Natural killer cell (primary cell): ENCODE results near the gene TTC21A. TPM values are rescaled to one million over a fixed set of nuclear protein-coding genes. Genes with fewer than 3 reads are reported as not detected.
A peak's percentile ranks its signal among the peaks of the same experiment; 100 is the strongest.

ENCODE experiments used
- ATAC-seq, 3 donors: fragments of 150-1000 bp in 2 of 3; fragments of 200-7000 bp in 1 of 3; cut with Tn5 transposase; 1 replicate in 1 of 3; 2 replicates in 2 of 3; pipeline ENCODE4 v1.10.0; 2021; ENCODE audit warnings: mild to moderate bottlenecking in 2 of 3, moderate library complexity in 2 of 3
- DNase-seq, 2 donors: peaks; one replicate each; pipeline versions ENCODE4 v3.0.0 to v3.0.0-alpha.2; 2013 to 2021; ENCODE audit warnings: mixed read lengths in 1 of 2
- H3K27ac ChIP-seq: one replicate; pipeline ENCODE4 v1.5.1; 2013; ENCODE audit warnings: mild to moderate bottlenecking, low read length
- H3K27me3 ChIP-seq: one replicate; pipeline ENCODE4 v1.6.1; 2013; ENCODE audit warnings: low read length; ENCODE audit not compliant: control insufficient read depth, insufficient read depth
- H3K36me3 ChIP-seq: one replicate; pipeline ENCODE4 v1.6.1; 2013; ENCODE audit warnings: low read length; ENCODE audit not compliant: control insufficient read depth, insufficient read depth
- H3K4me1 ChIP-seq: one replicate; pipeline ENCODE4 v1.6.1; 2013; ENCODE audit warnings: low read length; ENCODE audit not compliant: control insufficient read depth, insufficient read depth
- H3K4me3 ChIP-seq: one replicate; pipeline ENCODE4 v1.5.1; 2013; ENCODE audit warnings: low read length
- H3K9me3 ChIP-seq: one replicate; pipeline ENCODE4 v1.6.1; 2013; ENCODE audit warnings: low read length; ENCODE audit not compliant: control insufficient read depth, insufficient read depth
- H3K27ac Mint-ChIP-seq, 2 donors: one replicate each; pipeline ENCODE4 v1.8.0; 2022; ENCODE audit warnings: mild to moderate bottlenecking in 2 of 2, mixed read lengths in 2 of 2, moderate library complexity in 1 of 2
- H3K27me3 Mint-ChIP-seq, 2 donors: one replicate each; pipeline ENCODE4 v1.8.0; 2022; ENCODE audit warnings: low read depth in 2 of 2, mixed read lengths in 2 of 2
- H3K36me3 Mint-ChIP-seq: one replicate; pipeline ENCODE4 v1.8.0; 2022; ENCODE audit warnings: mixed read lengths
- H3K4me1 Mint-ChIP-seq, 2 donors: one replicate each; pipeline ENCODE4 v1.8.0; 2022; ENCODE audit warnings: mixed read lengths in 2 of 2
- H3K4me3 Mint-ChIP-seq: one replicate; pipeline ENCODE4 v1.8.0; 2022; ENCODE audit warnings: mild to moderate bottlenecking, moderate library complexity, mixed read lengths
- H3K9me3 Mint-ChIP-seq, 2 donors: one replicate each; pipeline ENCODE4 v1.8.0; 2022; ENCODE audit warnings: mixed read lengths in 2 of 2
- CTCF ChIP-seq: fragments of 200-600 bp; IDR thresholded peaks from one replicate; pipeline ENCODE4 v1.8.0; 2022; ENCODE audit warnings: antibody characterized with exemption
- WGBS: methylation state at CpG from one replicate; pipeline ENCODE4 v1.1.7; 2013; ENCODE audit warnings: missing lambda C conversion rate; ENCODE audit not compliant: insufficient coverage; 5-methylcytosine and 5-hydroxymethylcytosine counted together
- intact Hi-C: fragments of 100-400 bp; cut with micrococcal nuclease; formaldehyde crosslinking; loops from one replicate; pipeline ENCODE4 v1.14.2; 2022
- total RNA-seq, 4 donors: library from RNA; stranded (reverse); fragments of 120-200 nt in 1 of 4; gene quantifications; one replicate each; pipeline versions ENCODE4 v1.2.3 to v1.2.4, GENCODE V29; 2013 to 2022

The TTC21A gene
- total RNA-seq, 3 donors from 2014 or later (not counting 1 experiment from before 2014, with no cell fraction given), result 2.1 to 3.9 (median 2.4) TPM

GRCh38 chr3:39110041-39110639 lies 2.7 kb downstream of the TTC21A start:
- intact Hi-C loops, result no loop called here
- DNase-seq, result peak in 1 of 2 donors; percentile 11
- TF ChIP-seq CTCF, result no peak

GRCh38 chr3:39112113-39112512 lies 4.6 kb downstream of the TTC21A start:
- H3K4me3 Mint-ChIP-seq, result no peak overlapping the region

More at GRCh38 chr3:39110041-39110639, 2.7 kb downstream of the TTC21A start:
- no peaks in the 10 kb centered on the region for H3K36me3 Mint-ChIP-seq
- H3K4me3 ChIP-seq, result no peak overlapping the region
- no peak for ATAC-seq
- peaks cover 31 to 70% of the 10 kb centered on the region in 2 donors for H3K27me3 Mint-ChIP-seq
- peaks cover 38 to 39% of the 10 kb centered on the region in 2 donors for H3K4me1 Mint-ChIP-seq
- H3K9me3 Mint-ChIP-seq, result no peaks in the 10 kb centered on the region
- no peak overlapping the region for H3K4me3 Mint-ChIP-seq
- H3K9me3 ChIP-seq, result no peaks in the 10 kb centered on the region
- no peak overlapping the region for H3K27ac ChIP-seq
- 93% methylated on average over 2 of the region's 2 CpGs for WGBS
- H3K36me3 ChIP-seq, result no peaks in the 10 kb centered on the region
- no peak overlapping the region for H3K27ac Mint-ChIP-seq
- H3K4me1 ChIP-seq, result peaks cover 28% of the 10 kb centered on the region
- no peaks in the 10 kb centered on the region for H3K27me3 ChIP-seq

DNA sequence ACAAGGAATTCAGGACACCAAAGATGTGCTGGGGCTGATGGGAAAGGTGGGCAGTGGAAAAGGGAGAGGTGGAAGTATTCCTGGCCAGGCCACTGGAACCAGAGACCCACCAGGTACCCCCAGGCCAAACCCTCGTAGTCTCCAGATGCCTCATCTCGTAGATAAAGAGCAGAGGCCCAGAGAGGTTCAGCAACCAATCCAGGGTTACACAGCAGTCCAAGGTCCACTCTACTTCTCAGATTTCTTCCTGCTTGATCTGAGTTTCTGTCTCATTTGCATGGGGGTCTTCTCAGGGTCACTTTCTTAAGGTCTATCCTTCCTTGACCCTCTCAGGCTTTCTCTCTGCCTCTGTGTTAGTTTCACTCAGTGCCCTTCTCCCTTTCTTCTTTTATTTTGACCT lies 5.1 kb downstream of the TTC21A start:
- Histone ChIP-seq H3K27me3 (no peaks in the 10 kb centered on the region), H3K4me1 (peaks cover 19% of the 10 kb centered on the region), H3K36me3 (no peaks in the 10 kb centered on the region), H3K4me3 (no peak overlapping the region), H3K9me3 (no peaks in the 10 kb centered on the region), H3K27ac (no peak overlapping the region)
- Mint-ChIP-seq H3K4me1 (peaks cover 21% of the 10 kb centered on the region in 2 donors), H3K27me3 (peaks cover 25 to 57% of the 10 kb centered on the region in 2 donors), H3K4me3 (no peak overlapping the region), H3K36me3 (no peaks in the 10 kb centered on the region), H3K27ac (no peak overlapping the region), H3K9me3 (no peaks in the 10 kb centered on the region)
- ATAC-seq (no peak), DNase-seq (no peak)
- WGBS, result 96% methylated on average over 2 of the region's 2 CpGs
- no peak for TF ChIP-seq CTCF
- intact Hi-C loops, result no loop called here

More at GRCh38 chr3:39112113-39112512, 4.6 kb downstream of the TTC21A start:
- H3K36me3 ChIP-seq, result no peaks in the 10 kb centered on the region
- H3K9me3 Mint-ChIP-seq, result no peaks in the 10 kb centered on the region
- intact Hi-C loops, result no loop called here
- no peaks in the 10 kb centered on the region for H3K9me3 ChIP-seq
- TF ChIP-seq CTCF, result no peak
- no peak overlapping the region for H3K27ac ChIP-seq
- no peak overlapping the region for H3K4me3 ChIP-seq
- no peaks in the 10 kb centered on the region for H3K27me3 ChIP-seq
- H3K27me3 Mint-ChIP-seq, result peaks cover 26 to 57% of the 10 kb centered on the region in 2 donors
- no peaks in the 10 kb centered on the region for H3K36me3 Mint-ChIP-seq
- WGBS, result 92% methylated on average over 3 of the region's 3 CpGs
- ATAC-seq (no peak), DNase-seq (peak in 1 of 2 donors; percentile 9)
- H3K4me1 ChIP-seq, result peaks cover 19% of the 10 kb centered on the region
- H3K27ac Mint-ChIP-seq, result no peak overlapping the region
- peaks cover 22% of the 10 kb centered on the region in 2 donors for H3K4me1 Mint-ChIP-seq

GRCh38 chr3:39113291-39113690 lies 5.8 kb downstream of the TTC21A start:
- H3K36me3 ChIP-seq, result no peaks in the 10 kb centered on the region

More at GRCh38 chr3:39113291-39113690, 5.8 kb downstream of the TTC21A start:
- Mint-ChIP-seq H3K9me3 (no peaks in the 10 kb centered on the region), H3K4me1 (peaks cover 13% of the 10 kb centered on the region in 2 donors), H3K4me3 (no peak overlapping the region), H3K27ac (no peak overlapping the region), H3K36me3 (no peaks in the 10 kb centered on the region), H3K27me3 (peaks cover 18 to 54% of the 10 kb centered on the region in 2 donors)
- Histone ChIP-seq H3K4me1 (peaks cover 12% of the 10 kb centered on the region), H3K27me3 (no peaks in the 10 kb centered on the region), H3K4me3 (no peak overlapping the region), H3K27ac (no peak overlapping the region), H3K9me3 (no peaks in the 10 kb centered on the region)
- no peak for TF ChIP-seq CTCF
- ATAC-seq, result no peak
- WGBS, result 96% methylated on average over 2 of the region's 3 CpGs
- intact Hi-C loops, result no loop called here
- no peak for DNase-seq
